HFFc6 (cell line): ENCODE measurements around the gene KRT10. TPM values are rescaled to one million over a fixed set of nuclear protein-coding genes. Genes with fewer than 3 reads are reported as not detected.
"Not testable (repeated sequence)": the region's sequence is repeated elsewhere in the genome, so short reads cannot be mapped to it uniquely, and the experiment has no call there.

ENCODE experiments used
- DNase-seq: peaks from one replicate; pipeline ENCODE4 v3.0.0-alpha.2; 2018
- H3K27ac Mint-ChIP-seq: 2 replicates; pipeline ENCODE4 v1.8.0; 2020; ENCODE audit warnings: mild to moderate bottlenecking, mixed read lengths
- H3K27me3 Mint-ChIP-seq: 2 replicates; pipeline ENCODE4 v1.8.0; 2021; ENCODE audit warnings: mild to moderate bottlenecking, moderate library complexity, mixed read lengths; ENCODE audit not compliant: insufficient read depth
- H3K36me3 Mint-ChIP-seq: 2 replicates; pipeline ENCODE4 v1.8.0; 2021; ENCODE audit warnings: low read depth, mixed read lengths
- H3K4me1 Mint-ChIP-seq: 2 replicates; pipeline ENCODE4 v1.8.0; 2020; ENCODE audit warnings: low read depth, mixed read lengths
- H3K4me3 Mint-ChIP-seq: 2 replicates; pipeline ENCODE4 v1.8.0; 2020; ENCODE audit warnings: mild to moderate bottlenecking, moderate library complexity, mixed read lengths
- H3K9me3 Mint-ChIP-seq: 2 replicates; pipeline ENCODE4 v1.8.0; 2020; ENCODE audit warnings: mild to moderate bottlenecking, mixed read lengths
- CTCF ChIP-seq: fragments of 200-600 bp; sonication (generic); IDR thresholded peaks from 2 replicates; pipeline ENCODE4 v1.5.0; 2021; ENCODE audit warnings: antibody characterized with exemption, mild to moderate bottlenecking
- total RNA-seq, 6 experiments: library from RNA; stranded (reverse); fragmentation: NEBNext Ultra II Directional; extraction: Animal tissue kit (Norgen Biotek cat#: 25700); gene quantifications; 2 replicates in 1 of 6; 3 replicates in 5 of 6; pipeline ENCODE4 v1.2.3, GENCODE V29; 2021

The KRT10 gene
- total RNA-seq, 6 experiments from 2014 or later = 61.4 to 71.0 (median 65.3) TPM

DNA sequence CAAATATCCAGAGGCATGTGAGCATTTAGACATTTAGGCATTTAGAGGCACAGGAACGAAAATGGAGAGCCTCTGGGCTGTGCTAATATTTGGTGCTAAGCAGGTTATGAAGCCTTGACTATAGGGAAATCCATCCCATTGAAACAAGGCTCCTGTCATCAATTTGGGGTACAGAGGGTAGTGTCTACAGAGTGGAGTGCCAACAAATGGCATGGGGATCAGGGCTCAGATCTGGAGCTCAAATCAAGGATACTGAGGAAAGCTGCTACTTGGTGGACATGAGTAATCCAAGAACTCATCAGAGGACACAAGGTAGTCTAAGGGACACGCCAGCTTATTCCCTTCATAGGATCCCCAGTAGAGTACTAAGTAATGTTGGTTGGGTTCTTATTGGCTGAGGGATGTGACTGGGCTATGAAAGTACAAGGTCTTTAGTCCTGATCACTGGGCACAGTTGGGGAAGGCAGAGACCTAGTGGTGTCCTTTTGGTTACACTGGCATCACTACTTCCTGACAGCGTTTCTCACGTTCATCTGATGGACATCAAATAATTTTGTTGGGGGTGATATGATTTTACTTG lies 5.2 kb downstream of the KRT10 start:
- H3K36me3 Mint-ChIP-seq = peaks cover 39% of the 10 kb centered on the region
- H3K4me3 Mint-ChIP-seq = peak overlapping the region; percentile 97
- no peak for DNase-seq
- no peaks in the 10 kb centered on the region for H3K9me3 Mint-ChIP-seq
- H3K27ac Mint-ChIP-seq = peak overlapping the region; percentile 73
- H3K4me1 Mint-ChIP-seq = peaks cover 58% of the 10 kb centered on the region
- no peak for TF ChIP-seq CTCF
- H3K27me3 Mint-ChIP-seq = no peaks in the 10 kb centered on the region

DNA sequence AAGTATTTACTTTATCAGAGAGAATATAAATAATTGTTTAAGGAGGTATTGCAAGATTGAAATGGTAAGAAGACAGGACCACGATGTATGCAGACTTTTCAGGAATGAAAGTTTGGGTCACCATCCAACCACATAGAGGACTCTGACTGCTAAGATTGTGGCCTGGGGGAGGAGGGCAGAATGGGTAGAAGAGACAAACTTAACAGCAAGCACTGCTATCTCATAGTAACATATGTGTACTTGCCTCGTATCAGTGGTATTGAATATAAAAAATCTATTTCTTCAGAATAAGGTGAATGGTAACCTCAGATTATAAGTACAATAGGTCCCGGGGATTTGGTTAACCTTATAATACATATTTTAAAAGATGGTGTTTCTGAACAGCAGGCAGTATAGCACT lies 5.8 kb downstream of the KRT10 start:
- no peaks in the 10 kb centered on the region for H3K27me3 Mint-ChIP-seq
- TF ChIP-seq CTCF = no peak
- H3K36me3 Mint-ChIP-seq = peaks cover 35% of the 10 kb centered on the region
- peak overlapping the region; percentile 45; the same call in 1 of the 2 replicates for H3K27ac Mint-ChIP-seq
- no peak overlapping the region for H3K4me3 Mint-ChIP-seq
- DNase-seq = no peak
- peaks cover 52% of the 10 kb centered on the region for H3K4me1 Mint-ChIP-seq
- no peaks in the 10 kb centered on the region for H3K9me3 Mint-ChIP-seq

DNA sequence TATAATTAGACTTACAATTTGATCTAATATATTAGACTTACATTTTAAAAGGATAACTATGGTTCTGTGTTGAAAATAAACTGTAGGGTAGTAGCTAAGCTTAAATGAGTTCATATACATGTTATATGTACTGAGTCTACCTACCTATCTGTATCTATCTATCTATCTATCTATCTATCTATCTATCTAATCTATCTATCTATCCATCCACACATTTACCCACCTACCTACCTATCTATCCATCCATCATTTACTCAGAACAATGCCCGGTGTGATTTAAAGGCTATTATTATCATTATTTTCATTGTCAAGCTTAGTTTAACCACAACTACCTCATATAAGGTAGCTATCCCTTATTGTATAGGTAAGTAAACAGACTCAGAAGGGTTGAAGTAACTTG lies 7.0 kb downstream of the KRT10 start:
- no peak overlapping the region for H3K27ac Mint-ChIP-seq
- H3K4me1 Mint-ChIP-seq = peaks cover 46% of the 10 kb centered on the region
- no peak overlapping the region for H3K4me3 Mint-ChIP-seq
- no peaks in the 10 kb centered on the region for H3K9me3 Mint-ChIP-seq
- no peak for DNase-seq
- no peaks in the 10 kb centered on the region; the same call in 1 of the 2 replicates for H3K27me3 Mint-ChIP-seq
- H3K36me3 Mint-ChIP-seq = peaks cover 34% of the 10 kb centered on the region
- no peak for TF ChIP-seq CTCF

GRCh38 chr17:40814657-40815056 lies 7.8 kb downstream of the KRT10 start:
- not testable (repeated sequence) for H3K4me3 Mint-ChIP-seq, H3K27me3 Mint-ChIP-seq

GRCh38 chr17:40813804-40814203 lies 8.6 kb downstream of the KRT10 start:
- DNase-seq = peak; percentile 36
- peaks cover 23% of the 10 kb centered on the region for H3K36me3 Mint-ChIP-seq
- H3K27me3 Mint-ChIP-seq = no peaks in the 10 kb centered on the region; the same call in 1 of the 2 replicates

More at GRCh38 chr17:40814657-40815056, 7.8 kb downstream of the KRT10 start:
- not testable (repeated sequence) for H3K9me3 Mint-ChIP-seq, DNase-seq, H3K27ac Mint-ChIP-seq
- H3K36me3 Mint-ChIP-seq = peaks cover 26% of the 10 kb centered on the region
- peaks cover 46% of the 10 kb centered on the region for H3K4me1 Mint-ChIP-seq

More at GRCh38 chr17:40813804-40814203, 8.6 kb downstream of the KRT10 start:
- no peak for TF ChIP-seq CTCF
- Mint-ChIP-seq H3K27ac (no peak overlapping the region), H3K9me3 (no peaks in the 10 kb centered on the region), H3K4me3 (0 out of 2 replicates have a peak overlapping the region, but pooled peaks have one; percentile 3), H3K4me1 (peaks cover 47% of the 10 kb centered on the region)
